Endothelial cell of umbilical vein (primary cell): Measurements from ENCODE around the gene BTBD2.

Source experiments
- EZH2 ChIP-seq: IDR thresholded peaks from 2 replicates; pipeline ENCODE4 v1.6.1; 2012; ENCODE audit warnings: borderline replicate concordance, low read depth, mild to moderate bottlenecking, moderate library complexity, low read length, inconsistent platforms; ENCODE audit not compliant: severe bottlenecking
- FOS ChIP-seq: IDR thresholded peaks from 2 replicates; pipeline ENCODE4 v1.6.1; 2011; ENCODE audit warnings: mild to moderate bottlenecking, low read length, moderate library complexity, borderline replicate concordance; ENCODE audit not compliant: insufficient read depth
- MAX ChIP-seq: IDR thresholded peaks from 2 replicates; pipeline ENCODE4 v1.6.1; 2011; ENCODE audit not compliant: insufficient read depth, insufficient read length
- POLR2A ChIP-seq: IDR thresholded peaks from 2 replicates; pipeline ENCODE4 v1.6.1; 2012; ENCODE audit warnings: low read depth, mild to moderate bottlenecking, control low read depth, low read length
- POLR2AphosphoS5 ChIP-seq: IDR thresholded peaks from 2 replicates; pipeline ENCODE4 v1.6.1; 2012; ENCODE audit warnings: low read depth, mild to moderate bottlenecking, control low read depth, low read length, moderate library complexity; ENCODE audit not compliant: insufficient read depth
- TF ChIP-seq, protein P1 (sequence below), 2 donors: IDR thresholded peaks; 1 replicate in 1 of 2; 2 replicates in 1 of 2; pipeline ENCODE4 v1.5.1; 2011; ENCODE audit warnings: low read length in 2 of 2, mild to moderate bottlenecking in 2 of 2, moderate library complexity in 2 of 2, control low read depth in 1 of 2, inconsistent platforms in 1 of 2, low read depth in 1 of 2; ENCODE audit not compliant: insufficient read depth in 1 of 2; ENCODE audit errors: extremely low read depth in 1 of 2

GRCh38 chr19:1959928-1960589, 55.5 kb downstream of the BTBD2 start:
- TF ChIP-seq EZH2 = no peak
- TF ChIP-seq POLR2A = no peak
- TF ChIP-seq, protein P1, sequence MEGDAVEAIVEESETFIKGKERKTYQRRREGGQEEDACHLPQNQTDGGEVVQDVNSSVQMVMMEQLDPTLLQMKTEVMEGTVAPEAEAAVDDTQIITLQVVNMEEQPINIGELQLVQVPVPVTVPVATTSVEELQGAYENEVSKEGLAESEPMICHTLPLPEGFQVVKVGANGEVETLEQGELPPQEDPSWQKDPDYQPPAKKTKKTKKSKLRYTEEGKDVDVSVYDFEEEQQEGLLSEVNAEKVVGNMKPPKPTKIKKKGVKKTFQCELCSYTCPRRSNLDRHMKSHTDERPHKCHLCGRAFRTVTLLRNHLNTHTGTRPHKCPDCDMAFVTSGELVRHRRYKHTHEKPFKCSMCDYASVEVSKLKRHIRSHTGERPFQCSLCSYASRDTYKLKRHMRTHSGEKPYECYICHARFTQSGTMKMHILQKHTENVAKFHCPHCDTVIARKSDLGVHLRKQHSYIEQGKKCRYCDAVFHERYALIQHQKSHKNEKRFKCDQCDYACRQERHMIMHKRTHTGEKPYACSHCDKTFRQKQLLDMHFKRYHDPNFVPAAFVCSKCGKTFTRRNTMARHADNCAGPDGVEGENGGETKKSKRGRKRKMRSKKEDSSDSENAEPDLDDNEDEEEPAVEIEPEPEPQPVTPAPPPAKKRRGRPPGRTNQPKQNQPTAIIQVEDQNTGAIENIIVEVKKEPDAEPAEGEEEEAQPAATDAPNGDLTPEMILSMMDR (IDR thresholded peaks at IDR 0.05; ENCODE audit: extremely low read depth in 1 of 2, insufficient read depth in 1 of 2, low read depth in 1 of 2, low read length in 2 of 2) = no peak
- no peak for TF ChIP-seq MAX
- no peak for TF ChIP-seq POLR2AphosphoS5
- TF ChIP-seq FOS = no peak
